SKM-1 treated with dmso at 0.1 percent for 144 hours (cell line): ENCODE results near the gene ANKRD2.
"Not testable (repeated sequence)": the region's sequence is repeated elsewhere in the genome, so short reads cannot be mapped to it uniquely, and the experiment has no call there.

Experiments used
- DNase-seq: peaks from one replicate; lab custom pipeline; 2025; ENCODE audit not compliant: unreplicated experiment; lab: John Stamatoyannopoulos, UW

ANKRD2 gene

GRCh38 chr10:97571622-97572021, 957 bp upstream of the ANKRD2 start:
- DNase-seq = no peak

- DNase-seq = no peak
These were observed 442 bp downstream of the ANKRD2 start for GRCh38 chr10:97573021-97573420.

DNA sequence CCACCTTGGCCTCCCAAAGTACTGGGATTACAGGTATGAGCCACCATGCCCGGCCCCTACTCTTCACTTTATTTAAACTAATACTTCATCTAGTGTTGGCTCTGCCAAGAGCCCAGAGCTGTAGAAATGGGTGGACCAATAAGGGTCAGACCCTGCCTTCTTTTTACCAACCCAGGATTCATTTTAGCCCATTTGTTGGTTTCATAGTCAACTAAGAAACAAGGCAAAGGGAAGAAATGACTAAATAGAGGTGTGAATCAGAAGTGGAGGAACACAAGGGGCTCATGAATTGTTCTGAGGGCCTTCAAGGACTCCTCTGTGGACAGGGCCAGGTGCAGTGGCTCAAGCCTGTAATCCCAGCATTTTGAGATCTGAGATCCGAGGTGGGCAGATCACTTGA, 1.1 kb downstream of the ANKRD2 start:
- DNase-seq = no peak

DNA sequence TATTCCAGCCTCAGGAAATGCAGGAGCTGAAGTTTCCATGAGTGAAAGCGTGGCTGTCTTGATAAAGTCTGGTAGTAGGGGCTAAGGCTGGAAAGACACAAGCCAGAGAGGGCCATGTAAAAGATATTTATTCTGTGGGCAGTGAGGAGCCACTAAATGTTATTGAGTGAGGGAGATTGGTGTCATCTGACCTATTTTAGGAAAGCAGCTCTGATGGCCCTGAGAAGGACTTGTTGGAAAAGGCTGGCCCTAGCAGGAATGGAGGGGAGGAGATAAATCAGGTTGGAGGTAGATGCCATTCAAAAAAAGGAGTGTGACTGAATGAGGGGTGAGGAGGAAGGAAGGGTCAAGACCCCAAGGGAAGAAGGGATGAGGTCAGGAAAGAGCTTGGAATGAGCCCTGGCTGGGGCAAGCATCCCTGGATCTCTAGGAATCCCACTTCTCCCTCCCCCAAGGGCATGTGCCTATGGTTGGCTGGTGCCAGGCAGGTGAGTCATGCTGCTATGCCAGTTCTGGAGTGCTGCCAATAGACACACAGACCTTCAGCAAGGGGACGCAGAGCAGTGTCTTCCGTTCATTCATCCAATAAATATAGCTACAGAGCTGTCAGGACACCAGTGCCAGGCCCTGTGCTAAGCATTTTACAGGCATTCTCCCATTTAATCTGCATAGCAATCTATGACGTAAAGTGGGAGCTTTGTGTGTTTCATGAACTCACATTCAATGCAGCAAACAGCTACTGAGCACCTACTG, 2.0 kb downstream of the ANKRD2 start:
- no peak for DNase-seq

GRCh38 chr10:97575127-97575668, 2.6 kb downstream of the ANKRD2 start:
- DNase-seq = no peak

DNA sequence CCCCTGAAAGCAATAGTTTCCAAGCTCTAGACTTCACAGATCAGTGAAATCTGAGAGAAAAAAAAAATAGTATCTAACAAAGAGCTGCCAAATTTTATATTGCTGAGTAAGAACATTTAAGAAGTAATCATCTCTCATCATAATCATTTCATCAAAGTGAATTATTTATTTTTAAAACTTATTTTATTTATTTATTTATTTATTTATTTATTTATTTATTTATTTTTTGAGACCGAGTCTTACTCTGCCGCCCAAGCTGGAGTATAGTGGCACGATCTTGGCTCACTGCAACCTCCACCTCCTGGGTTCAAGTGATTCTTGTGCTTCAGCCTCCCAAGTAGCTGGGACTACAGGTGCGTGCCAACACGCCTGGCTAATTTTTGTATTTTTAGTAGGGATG, 3.9 kb downstream of the ANKRD2 start:
- DNase-seq = not testable (repeated sequence)

GRCh38 chr10:97577701-97578100, 5.1 kb downstream of the ANKRD2 start:
- DNase-seq = no peak

DNA sequence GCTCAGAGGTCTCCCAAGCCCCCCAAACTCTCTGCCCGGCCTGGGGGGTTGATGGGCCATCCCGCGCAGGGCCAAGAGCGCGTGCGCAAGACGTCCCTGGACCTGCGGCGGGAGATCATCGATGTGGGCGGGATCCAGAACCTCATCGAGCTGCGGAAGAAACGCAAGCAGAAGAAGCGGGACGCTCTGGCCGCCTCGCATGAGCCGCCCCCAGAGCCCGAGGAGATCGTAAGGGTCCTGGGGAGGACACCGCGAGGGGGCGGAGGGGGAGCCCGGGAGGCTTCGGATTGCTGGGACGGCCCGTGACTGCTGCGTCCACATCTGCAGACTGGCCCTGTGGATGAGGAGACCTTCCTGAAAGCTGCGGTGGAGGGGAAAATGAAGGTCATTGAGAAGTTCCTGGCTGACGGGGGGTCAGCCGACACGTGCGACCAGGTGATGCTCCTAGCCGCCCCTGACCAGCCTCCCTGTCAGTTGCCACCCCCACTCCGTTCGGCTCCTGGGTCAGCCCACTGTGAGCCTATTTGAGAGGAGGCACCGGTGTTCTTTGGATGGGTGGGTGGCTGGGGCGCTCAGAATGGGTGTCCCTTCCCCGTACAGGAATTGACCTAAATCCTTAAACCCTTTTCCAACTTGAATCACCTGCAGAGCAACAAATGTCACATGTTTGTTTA, 5.7 kb downstream of the ANKRD2 start:
- DNase-seq = no peak

GRCh38 chr10:97580421-97581367, 8.1 kb downstream of the ANKRD2 start:
- DNase-seq = no peak

DNA sequence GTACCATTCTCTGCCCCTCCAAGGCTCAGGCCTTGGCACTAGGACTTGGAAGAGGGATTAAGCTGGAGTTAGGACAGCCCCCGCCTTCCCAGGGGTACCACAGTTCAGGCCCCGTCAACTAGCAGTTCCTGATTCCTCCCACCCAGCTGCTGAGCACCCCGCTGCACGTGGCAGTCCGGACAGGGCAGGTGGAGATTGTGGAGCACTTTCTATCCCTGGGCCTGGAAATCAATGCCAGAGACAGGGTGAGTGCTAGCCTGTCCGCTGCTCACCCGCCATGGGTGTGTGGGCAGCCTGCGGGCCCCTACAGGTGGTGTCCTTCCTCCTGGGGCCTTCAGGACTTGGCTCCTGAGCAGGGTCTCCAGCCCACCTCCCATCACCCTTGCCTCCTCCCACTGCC, 9.6 kb downstream of the ANKRD2 start:
- DNase-seq = no peak

- no peak for DNase-seq
These were observed 10.9 kb downstream of the ANKRD2 start for GRCh38 chr10:97583476-97583875.

DNA sequence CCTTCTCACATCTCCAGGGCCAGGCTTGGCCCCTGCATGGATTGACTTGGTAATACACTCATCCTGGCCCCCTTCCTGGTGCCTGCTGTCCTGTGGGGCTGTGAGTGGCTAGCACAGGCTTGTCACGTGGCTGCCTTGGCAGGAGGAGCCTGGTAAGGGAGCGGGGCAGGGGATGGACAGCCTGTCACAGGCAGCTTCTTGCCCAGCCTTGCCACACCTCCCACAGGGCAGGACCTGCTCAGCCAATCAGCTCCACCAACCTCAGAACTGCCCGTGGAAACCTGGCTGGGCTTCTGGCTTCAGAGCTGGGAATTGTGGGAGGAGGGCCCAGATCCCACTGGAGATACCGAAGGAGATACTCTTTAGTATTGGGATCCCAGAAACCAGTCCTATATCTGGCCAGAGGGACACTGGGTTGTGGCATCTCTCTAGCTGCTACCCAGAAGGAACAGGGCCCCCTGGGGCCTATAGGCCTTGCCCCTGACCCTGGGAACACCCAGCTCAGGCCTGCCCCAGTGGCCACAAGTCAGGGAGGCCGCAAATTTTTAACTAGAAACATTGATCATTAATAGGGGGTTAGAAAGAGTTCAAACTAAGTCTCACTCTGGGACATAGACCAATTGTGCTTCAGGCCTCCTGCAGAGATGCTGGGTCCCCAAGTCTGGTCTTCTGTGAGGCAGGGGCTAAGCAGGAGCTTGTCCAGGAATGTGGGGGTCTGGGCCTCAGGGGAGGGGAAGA, 11.7 kb downstream of the ANKRD2 start, which contains the start of gene HOGA1:
Gene HOGA1, plus strand, starts transcription at position 330 of the 738 bp plus-strand sequence. Its CDS starts 315 bp downstream, at position 645.
- no peak for DNase-seq

DNA sequence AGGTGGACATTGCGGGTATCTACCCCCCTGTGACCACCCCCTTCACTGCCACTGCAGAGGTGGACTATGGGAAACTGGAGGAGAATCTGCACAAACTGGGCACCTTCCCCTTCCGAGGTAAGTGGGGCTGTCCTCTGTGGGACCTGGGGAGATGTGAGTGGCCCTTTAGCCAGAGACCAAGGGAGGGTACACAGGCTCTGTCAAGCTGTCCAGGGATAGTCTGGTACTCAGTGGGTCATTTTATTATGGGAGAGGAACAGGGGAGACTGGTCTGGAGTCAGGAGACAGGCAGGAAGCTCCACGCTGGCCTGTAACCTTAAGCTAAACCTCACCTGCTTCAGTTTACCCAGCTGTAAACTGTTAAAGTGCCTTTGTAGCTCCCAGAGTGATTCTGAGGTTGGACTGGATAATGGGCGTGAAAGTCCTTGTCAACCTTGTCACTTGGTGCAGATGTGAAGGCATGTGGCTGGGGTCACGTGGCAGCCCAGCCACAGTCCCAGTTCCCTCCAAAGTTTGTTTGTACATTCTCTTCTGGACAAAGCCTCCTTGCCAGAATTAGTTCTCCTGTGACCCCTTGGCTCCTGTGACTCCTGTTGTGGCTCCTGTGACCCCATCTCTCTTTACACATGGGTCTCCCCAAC, 12.3 kb downstream of the ANKRD2 start:
- no peak for DNase-seq

DNA sequence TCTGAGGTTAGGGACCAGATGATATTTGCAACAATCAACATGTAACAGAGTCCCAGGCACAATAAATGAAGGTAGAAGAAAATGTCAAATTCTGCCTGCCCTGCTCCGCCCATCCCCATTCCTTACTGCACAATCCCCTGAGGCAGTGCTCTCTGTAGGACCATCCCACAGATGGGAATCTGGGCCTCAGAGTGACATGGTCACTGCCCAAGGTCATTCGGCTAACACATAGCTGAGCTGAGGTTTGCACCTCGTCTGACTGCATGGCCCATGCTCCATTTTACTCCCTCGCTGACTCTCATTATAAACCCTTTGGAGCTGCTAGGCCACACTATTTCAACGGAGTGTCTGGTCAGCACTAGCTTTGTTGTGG, 12.8 kb downstream of the ANKRD2 start:
- no peak for DNase-seq

GRCh38 chr10:97587183-97587582, 14.6 kb downstream of the ANKRD2 start:
- DNase-seq = no peak

- DNase-seq = no peak
These were observed 16.9 kb downstream of the ANKRD2 start, which contains the start of gene C10orf62 for GRCh38 chr10:97589479-97589878. Gene C10orf62, plus strand, starts transcription at chr10:97589721. Its CDS starts 177 bp downstream, at chr10:97589898.

- no peak for DNase-seq
These were observed 17.6 kb downstream of the ANKRD2 start for GRCh38 chr10:97590082-97590747.

DNA sequence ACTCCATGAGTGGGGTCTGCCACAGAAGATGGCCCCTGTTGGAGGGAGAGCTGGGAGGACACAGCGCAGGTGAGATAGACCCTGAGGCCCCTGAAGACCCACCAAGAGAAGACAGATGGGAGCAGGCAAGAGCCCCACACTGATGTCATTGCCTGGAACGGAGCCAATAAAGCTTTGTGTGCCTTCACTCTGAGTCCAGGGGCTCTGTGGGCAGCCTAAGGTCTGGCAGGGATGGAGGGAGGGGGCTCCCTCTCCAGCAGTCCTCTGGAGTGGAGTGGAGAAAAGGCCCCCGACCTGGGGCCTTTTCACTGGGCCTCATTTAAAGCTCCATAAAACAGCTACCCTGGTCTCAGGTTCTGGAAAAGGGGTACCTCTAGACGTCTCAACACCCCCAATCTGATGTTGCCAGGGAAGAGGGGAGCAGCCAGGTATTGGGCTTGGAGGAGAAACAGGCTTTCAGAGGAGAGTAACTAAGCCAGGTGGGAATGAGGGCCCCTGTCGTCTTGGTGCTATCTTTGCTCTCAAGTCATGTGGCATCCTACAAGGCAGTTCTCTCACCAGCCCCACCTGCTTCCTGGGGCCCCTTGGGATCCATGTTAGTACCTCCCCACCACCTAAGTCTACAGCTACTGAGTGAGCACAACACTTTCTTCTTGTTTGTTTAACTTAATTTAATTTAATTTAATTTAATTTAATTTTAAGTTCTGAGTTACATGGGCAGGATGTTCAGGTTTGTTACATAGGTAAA, 18.3 kb downstream of the ANKRD2 start:
- DNase-seq = no peak

GRCh38 chr10:97593421-97593820, 20.8 kb downstream of the ANKRD2 start:
- no peak for DNase-seq
